SK-N-SH (cell line): ENCODE data around the gene TMEM213. TPM values are rescaled to one million over a fixed set of nuclear protein-coding genes. Genes with fewer than 3 reads are reported as not detected.

Source experiments
- CTCF ChIA-PET: fragments of 300-600, 350-600 bp; formaldehyde crosslinking; extraction: SDS; loops from one replicate; lab custom pipeline; 2021; lab: Yijun Ruan, JAX
- POLR2A ChIA-PET: fragments of 350-600 bp; sonication (Branson Sonifier 250); formaldehyde crosslinking; extraction: SDS; loops from one replicate; lab custom pipeline; 2020; ENCODE audit warnings: antibody characterized with exemption, inconsistent platforms; lab: Yijun Ruan, JAX
- DNase-seq: peaks from one replicate; pipeline ENCODE4 v3.0.0; 2012
- H2AFZ ChIP-seq: fragments of 200-600 bp; sonication (generic); 2 replicates; pipeline ENCODE4 v1.8.1; 2016; ENCODE audit warnings: antibody characterized with exemption, mild to moderate bottlenecking, low read depth
- H3F3A ChIP-seq: fragments of 200-600 bp; sonication (generic); replicated peaks from 2 replicates; pipeline ENCODE3; 2016; ENCODE audit warnings: antibody characterized with exemption, mild to moderate bottlenecking; ENCODE audit not compliant: insufficient read depth
- H3K27ac ChIP-seq, 2 experiments: fragments of 200-500 bp in 1 of 2; fragments of 200-600 bp in 1 of 2; sonication (Bioruptor generic) in 1 of 2; sonication (generic), shearing (Covaris generic) in 1 of 2; 2 replicates each; pipeline versions ENCODE4 v1.5.1 to v1.6.1; 2014 to 2016; ENCODE audit warnings: low read depth in 2 of 2, inconsistent platforms in 1 of 2, low read length in 1 of 2, mild to moderate bottlenecking in 1 of 2, mixed read lengths in 1 of 2
- H3K27me3 ChIP-seq: fragments of 200-600 bp; sonication (generic), shearing (Covaris generic); 2 replicates; pipeline ENCODE4 v1.6.1; 2016; ENCODE audit warnings: mixed run types; ENCODE audit not compliant: insufficient read depth
- H3K36me3 ChIP-seq, 2 experiments: fragments of 200-500 bp in 1 of 2; fragments of 200-600 bp in 1 of 2; sonication (Bioruptor generic) in 1 of 2; sonication (generic) in 1 of 2; replicated peaks in 1 of 2; 2 replicates each; pipeline versions ENCODE3 to v1.5.1; 2014 to 2016; ENCODE audit warnings: low read length in 1 of 2, mild to moderate bottlenecking in 1 of 2; ENCODE audit not compliant: insufficient read depth in 2 of 2, control insufficient read depth in 1 of 2
- H3K4me1 ChIP-seq, 2 experiments: fragments of 200-500 bp in 1 of 2; fragments of 200-600 bp in 1 of 2; sonication (Bioruptor generic) in 1 of 2; sonication (generic), shearing (Covaris generic) in 1 of 2; 2 replicates each; pipeline versions ENCODE4 v1.5.1 to v1.6.1; 2014 to 2016; ENCODE audit warnings: low read depth in 1 of 2, low read length in 1 of 2, mixed run types in 1 of 2; ENCODE audit not compliant: insufficient read depth in 2 of 2, control insufficient read depth in 1 of 2
- H3K4me2 ChIP-seq: fragments of 200-600 bp; sonication (generic), shearing (Covaris generic); 2 replicates; pipeline ENCODE4 v1.6.1; 2017; ENCODE audit warnings: mixed run types
- H3K4me3 ChIP-seq, 2 experiments: fragments of 200-500 bp in 1 of 2; fragments of 200-600 bp in 1 of 2; sonication (Bioruptor generic) in 1 of 2; sonication (generic), shearing (Covaris generic) in 1 of 2; 2 replicates each; pipeline versions ENCODE4 v1.5.1 to v1.8.1; 2014 to 2016; ENCODE audit warnings: low read depth in 2 of 2, inconsistent platforms in 1 of 2, low read length in 1 of 2, mild to moderate bottlenecking in 1 of 2, mixed read lengths in 1 of 2, moderate library complexity in 1 of 2
- H3K79me2 ChIP-seq: fragments of 200-600 bp; sonication (generic); 2 replicates; pipeline ENCODE4 v1.8.1; 2017; ENCODE audit warnings: mild to moderate bottlenecking; ENCODE audit not compliant: insufficient read depth
- H3K9ac ChIP-seq: fragments of 200-600 bp; sonication (generic); 2 replicates; pipeline ENCODE4 v1.6.1; 2017; ENCODE audit warnings: mixed run types
- H3K9me2 ChIP-seq: fragments of 200-600 bp; sonication (generic); 2 replicates; pipeline ENCODE4 v1.6.1; 2017; ENCODE audit warnings: mixed run types
- H3K9me3 ChIP-seq: fragments of 200-600 bp; sonication (generic); 2 replicates; pipeline ENCODE4 v1.6.1; 2017; ENCODE audit warnings: mixed run types, mild to moderate bottlenecking, moderate library complexity
- H4K20me1 ChIP-seq: fragments of 200-600 bp; sonication (generic); 2 replicates; pipeline ENCODE4 v1.6.1; 2017; ENCODE audit warnings: mild to moderate bottlenecking, mixed run types; ENCODE audit not compliant: insufficient read depth
- FOSL2 ChIP-seq: IDR thresholded peaks from 2 replicates; pipeline ENCODE4 v1.4.0; 2012; ENCODE audit warnings: low read depth, mild to moderate bottlenecking, moderate library complexity, borderline replicate concordance
- FOXJ3 ChIP-seq: sonication (generic); formaldehyde crosslinking; IDR thresholded peaks from 2 replicates; pipeline ENCODE4 v1.5.1; 2020; ENCODE audit warnings: mild to moderate bottlenecking, missing genetic modification reagents
- FOXM1 ChIP-seq: IDR thresholded peaks from 2 replicates; pipeline ENCODE4 v1.4.0; 2012; ENCODE audit warnings: low read depth, mild to moderate bottlenecking
- GABPA ChIP-seq: IDR thresholded peaks from 2 replicates; pipeline ENCODE4 v1.4.0; 2012; ENCODE audit warnings: low read depth, mild to moderate bottlenecking
- JUND ChIP-seq: IDR thresholded peaks from 2 replicates; pipeline ENCODE4 v1.4.0; 2012
- NRF1 ChIP-seq: IDR thresholded peaks from 2 replicates; pipeline ENCODE4 v1.6.1; 2012; ENCODE audit warnings: low read depth, mild to moderate bottlenecking, low read length
- POLR2AphosphoS5 ChIP-seq: IDR thresholded peaks from 2 replicates; pipeline ENCODE4 v1.6.1; 2012; ENCODE audit warnings: low read depth, low read length
- RXRA ChIP-seq: IDR thresholded peaks from 2 replicates; pipeline ENCODE4 v1.4.0; 2012; ENCODE audit warnings: low read depth, mild to moderate bottlenecking, borderline replicate concordance
- SIN3A ChIP-seq: IDR thresholded peaks from 2 replicates; pipeline ENCODE4 v1.6.1; 2012; ENCODE audit warnings: low read depth, mild to moderate bottlenecking, low read length, moderate library complexity, borderline replicate concordance
- TCF12 ChIP-seq: IDR thresholded peaks from 2 replicates; pipeline ENCODE4 v1.4.0; 2012
- YY1 ChIP-seq: IDR thresholded peaks from 2 replicates; pipeline ENCODE4 v1.4.0; 2012; ENCODE audit warnings: low read depth, mild to moderate bottlenecking
- WGBS: methylation state at CpG from one replicate; pipeline ENCODE4 v1.1.6; 2017; ENCODE audit warnings: low lambda C conversion rate; 5-methylcytosine and 5-hydroxymethylcytosine counted together
- polyA plus RNA-seq, 3 experiments: library from polyadenylated mRNA; depleted of rRNA; stranded (reverse); fragments of >200 nt; gene quantifications; 2 replicates each; pipeline ENCODE4 v1.2.3, GENCODE V29; 2012
- TF ChIP-seq, protein P1 (sequence below): fragments of 150-350 bp; IDR thresholded peaks from 2 replicates; pipeline ENCODE4 v1.6.1; 2017; ENCODE audit warnings: antibody characterized with exemption, low read length, low read depth, borderline replicate concordance
- TF ChIP-seq, protein P2 (sequence below): fragments of 200-600 bp; sonication (generic); IDR thresholded peaks from 2 replicates; pipeline ENCODE4 v1.6.1; 2017; ENCODE audit warnings: antibody characterized with exemption, mild to moderate bottlenecking, moderate library complexity

The TMEM213 gene
- polyA plus RNA-seq, 1 of the 3 experiments (the other 2 are of a cell fraction): not detected

DNA sequence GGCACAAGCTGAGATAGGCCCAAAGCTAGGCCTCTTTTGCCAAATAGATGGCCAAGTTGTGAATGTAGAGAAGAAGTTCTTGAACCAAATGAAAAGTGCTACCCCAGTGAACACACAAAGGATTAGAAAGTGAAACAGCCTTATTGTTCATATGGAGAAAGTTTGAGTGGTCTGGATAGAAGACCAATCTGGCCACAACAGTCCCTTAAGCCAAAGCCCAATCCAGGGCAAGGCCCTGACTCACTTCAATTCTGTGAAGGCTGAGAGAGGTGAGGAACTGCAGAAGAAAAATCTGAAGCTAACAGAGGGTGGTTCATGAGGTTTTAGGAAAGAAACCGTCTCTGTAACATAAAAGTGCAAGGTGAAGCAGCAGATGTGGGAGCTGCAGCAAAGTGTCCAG, 18.9 kb downstream of the TMEM213 start:
- no peaks in the 10 kb centered on the region for H3K36me3 ChIP-seq
- no peak overlapping the region for H3K4me2 ChIP-seq
- no peak overlapping the region for H3K27ac ChIP-seq
- H3K9ac ChIP-seq: no peak overlapping the region
- H4K20me1 ChIP-seq: no peaks in the 10 kb centered on the region
- no peak overlapping the region for H3K4me3 ChIP-seq
- POLR2A ChIA-PET: no interaction called here
- no peak for TF ChIP-seq TCF12
- no peak for TF ChIP-seq SIN3A
- no peak for TF ChIP-seq RXRA
- no peak for TF ChIP-seq GABPA
- no peak for TF ChIP-seq NRF1
- no peak for TF ChIP-seq POLR2AphosphoS5
- no peak for TF ChIP-seq JUND
- TF ChIP-seq FOSL2: no peak
- TF ChIP-seq FOXJ3 (CRISPR knock-in tag): no peak
- TF ChIP-seq, protein P1, sequence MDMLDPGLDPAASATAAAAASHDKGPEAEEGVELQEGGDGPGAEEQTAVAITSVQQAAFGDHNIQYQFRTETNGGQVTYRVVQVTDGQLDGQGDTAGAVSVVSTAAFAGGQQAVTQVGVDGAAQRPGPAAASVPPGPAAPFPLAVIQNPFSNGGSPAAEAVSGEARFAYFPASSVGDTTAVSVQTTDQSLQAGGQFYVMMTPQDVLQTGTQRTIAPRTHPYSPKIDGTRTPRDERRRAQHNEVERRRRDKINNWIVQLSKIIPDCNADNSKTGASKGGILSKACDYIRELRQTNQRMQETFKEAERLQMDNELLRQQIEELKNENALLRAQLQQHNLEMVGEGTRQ: no peak
- TF ChIP-seq, all 33 proteins: peak for 0
- no peaks in the 10 kb centered on the region for H3K27me3 ChIP-seq
- H3K4me1 ChIP-seq: no peaks in the 10 kb centered on the region
- H2AFZ ChIP-seq: no peak overlapping the region
- H3K9me3 ChIP-seq: no peaks in the 10 kb centered on the region; the same call in 1 of the 2 replicates
- H3K79me2 ChIP-seq: no peaks in the 10 kb centered on the region
- WGBS: 43% methylated on average over 1 of the region's 1 CpG
- CTCF ChIA-PET: no interaction called here
- no peaks in the 10 kb centered on the region for H3K9me2 ChIP-seq
- DNase-seq: no peak
- no peaks in the 10 kb centered on the region for H3F3A ChIP-seq

DNA sequence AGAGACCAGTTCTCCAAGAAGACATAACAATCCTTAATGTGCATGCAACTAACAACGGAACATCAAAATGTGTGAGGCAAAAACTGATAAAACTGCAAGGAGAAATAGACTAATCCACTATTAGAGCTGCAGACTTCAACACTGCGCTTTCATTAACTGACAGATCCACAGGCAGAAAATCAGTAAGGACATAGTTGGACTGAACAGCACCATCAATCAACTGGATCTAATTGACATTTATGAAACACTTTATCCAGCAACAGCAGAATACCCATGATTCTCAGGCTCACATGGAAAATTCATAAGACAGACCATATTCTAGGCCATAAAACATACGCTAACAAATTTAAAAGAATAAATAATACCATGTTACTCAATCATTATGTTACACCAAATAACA, 21.8 kb downstream of the TMEM213 start:
- Histone ChIP-seq H3F3A (no peaks in the 10 kb centered on the region), H2AFZ (no peak overlapping the region), H3K4me2 (no peak overlapping the region), H3K9me2 (no peaks in the 10 kb centered on the region), H3K4me3 (no peak overlapping the region), H3K36me3 (no peaks in the 10 kb centered on the region), H4K20me1 (no peaks in the 10 kb centered on the region), H3K79me2 (no peaks in the 10 kb centered on the region), H3K9ac (no peak overlapping the region), H3K4me1 (no peaks in the 10 kb centered on the region), H3K27me3 (no peaks in the 10 kb centered on the region)
- ChIA-PET POLR2A (no interaction called here), CTCF (no interaction called here)
- 80% methylated on average over 3 of the region's 3 CpGs for WGBS
- TF ChIP-seq NRF1: no peak
- TF ChIP-seq TCF12: no peak
- no peak for TF ChIP-seq YY1
- TF ChIP-seq, protein P2, sequence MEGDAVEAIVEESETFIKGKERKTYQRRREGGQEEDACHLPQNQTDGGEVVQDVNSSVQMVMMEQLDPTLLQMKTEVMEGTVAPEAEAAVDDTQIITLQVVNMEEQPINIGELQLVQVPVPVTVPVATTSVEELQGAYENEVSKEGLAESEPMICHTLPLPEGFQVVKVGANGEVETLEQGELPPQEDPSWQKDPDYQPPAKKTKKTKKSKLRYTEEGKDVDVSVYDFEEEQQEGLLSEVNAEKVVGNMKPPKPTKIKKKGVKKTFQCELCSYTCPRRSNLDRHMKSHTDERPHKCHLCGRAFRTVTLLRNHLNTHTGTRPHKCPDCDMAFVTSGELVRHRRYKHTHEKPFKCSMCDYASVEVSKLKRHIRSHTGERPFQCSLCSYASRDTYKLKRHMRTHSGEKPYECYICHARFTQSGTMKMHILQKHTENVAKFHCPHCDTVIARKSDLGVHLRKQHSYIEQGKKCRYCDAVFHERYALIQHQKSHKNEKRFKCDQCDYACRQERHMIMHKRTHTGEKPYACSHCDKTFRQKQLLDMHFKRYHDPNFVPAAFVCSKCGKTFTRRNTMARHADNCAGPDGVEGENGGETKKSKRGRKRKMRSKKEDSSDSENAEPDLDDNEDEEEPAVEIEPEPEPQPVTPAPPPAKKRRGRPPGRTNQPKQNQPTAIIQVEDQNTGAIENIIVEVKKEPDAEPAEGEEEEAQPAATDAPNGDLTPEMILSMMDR: no peak
- TF ChIP-seq FOXM1: no peak
- TF ChIP-seq, all 33 proteins: peak for 0
- Histone ChIP-seq H3K9me3 (no peaks in the 10 kb centered on the region; the same call in 1 of the 2 replicates), H3K27ac (no peak overlapping the region)
- no peak for DNase-seq
